Skeletal muscle satellite cell (primary cell): ENCODE measurements around the gene RPL18A. TPM values are rescaled to one million over a fixed set of nuclear protein-coding genes. Genes with fewer than 3 reads are reported as not detected.

Experiments used
- H3K27me3 ChIP-seq: 2 replicates; pipeline ENCODE4 v1.7.0; 2013; ENCODE audit warnings: low read length; ENCODE audit not compliant: control insufficient read depth, insufficient read depth
- H3K36me3 ChIP-seq: 2 replicates; pipeline ENCODE4 v1.7.0; 2013; ENCODE audit warnings: mild to moderate bottlenecking, control low read depth, low read length; ENCODE audit not compliant: insufficient read depth
- H3K4me1 ChIP-seq: 2 replicates; pipeline ENCODE4 v1.7.0; 2013; ENCODE audit warnings: low read length; ENCODE audit not compliant: control insufficient read depth, insufficient read depth
- H3K4me2 ChIP-seq: 2 replicates; pipeline ENCODE4 v1.7.0; 2013; ENCODE audit warnings: mild to moderate bottlenecking, low read length
- H3K4me3 ChIP-seq: 2 replicates; pipeline ENCODE4 v1.7.0; 2013; ENCODE audit warnings: low read length
- H3K9ac ChIP-seq: 2 replicates; pipeline ENCODE4 v1.7.0; 2013; ENCODE audit warnings: mild to moderate bottlenecking, low read depth, low read length, moderate library complexity
- H3K9me3 ChIP-seq: replicated peaks from 2 replicates; pipeline ENCODE4 v1.7.0; 2013; ENCODE audit warnings: mild to moderate bottlenecking, control low read depth, low read length
- total RNA-seq: library from RNA; depleted of rRNA; stranded (reverse); fragments of >200 nt; gene quantifications from 2 replicates; pipeline ENCODE4 v1.2.3, GENCODE V29; 2012; rRNA removed

The RPL18A gene
- 1,198 and 1,657 TPM in 2 replicates for total RNA-seq

DNA sequence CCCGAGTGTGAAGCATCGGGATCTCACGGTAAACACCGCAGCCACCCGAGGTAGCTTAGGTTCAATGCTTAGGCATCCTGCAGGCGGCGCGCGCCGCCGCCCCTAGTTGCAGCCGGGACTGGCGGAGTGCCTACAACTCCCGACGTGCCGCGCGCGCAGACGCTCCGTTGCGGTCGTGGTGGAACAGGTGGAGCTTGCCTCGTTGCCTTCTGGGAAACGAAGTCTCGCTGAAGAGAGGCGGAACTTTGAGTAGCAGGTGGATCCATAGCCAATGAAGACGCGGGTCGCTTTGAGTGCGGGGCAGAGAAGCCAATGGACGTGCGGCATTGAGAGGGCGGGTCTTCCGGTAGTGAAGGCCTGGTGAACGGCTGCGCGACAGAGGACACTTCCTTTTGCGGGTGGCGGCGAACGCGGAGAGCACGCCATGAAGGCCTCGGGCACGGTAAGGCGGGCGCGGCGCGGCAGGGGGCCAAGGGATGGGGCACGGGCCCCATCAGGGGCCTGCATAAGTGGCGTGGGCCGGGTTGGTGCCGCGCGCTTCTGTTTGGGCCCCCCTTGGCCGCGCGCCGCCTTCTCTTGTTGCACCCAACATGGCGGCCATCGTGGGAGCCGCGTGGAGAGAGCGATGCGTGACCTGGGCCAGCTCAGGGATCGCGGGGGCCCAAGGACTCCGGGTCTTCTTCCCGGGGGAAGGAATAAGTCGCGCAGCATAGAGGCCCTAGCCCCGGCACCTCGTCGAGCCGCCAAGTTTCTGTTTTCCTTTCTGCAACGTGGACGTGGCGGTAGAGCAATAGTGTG is at the start of gene RPL18A:
Gene RPL18A (plus strand): TSS at position 378 of the 798 bp plus-strand sequence. CDS start 47 bp downstream, at position 425.
- no peaks in the 10 kb centered on the region for H3K9me3 ChIP-seq
- no peaks in the 10 kb centered on the region for H3K27me3 ChIP-seq
- peak within 1 kb of the TSS; percentile 97 for H3K9ac ChIP-seq
- peaks cover 17% of the 10 kb centered on the region for H3K4me1 ChIP-seq
- peak within 1 kb of the TSS; percentile 94 for H3K4me2 ChIP-seq
- H3K36me3 ChIP-seq, result peaks cover 47% of the 10 kb centered on the region
- peak within 1 kb of the TSS; percentile 91 for H3K4me3 ChIP-seq

DNA sequence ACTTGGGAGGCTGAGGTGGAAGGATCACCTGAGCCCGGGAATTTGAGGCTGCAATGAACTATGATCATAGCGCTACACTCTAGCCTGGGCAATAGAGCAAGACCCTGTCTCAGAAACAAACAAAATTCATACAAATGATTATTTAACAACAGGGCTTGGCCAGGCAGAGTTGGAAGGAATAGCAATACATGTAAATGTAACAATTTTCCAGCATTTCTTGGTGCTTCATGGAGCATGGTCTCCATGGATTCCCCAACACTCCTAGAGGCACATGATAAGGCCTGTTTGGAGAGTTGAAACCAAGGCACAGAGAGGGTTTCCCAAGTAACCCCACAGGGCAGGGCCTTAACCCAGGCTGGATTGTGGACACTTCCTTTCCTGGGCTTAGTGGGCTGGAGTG is 48.6 kb upstream of the RPL18A start:
- Histone ChIP-seq H3K9ac (no peak overlapping the region), H3K9me3 (peaks cover 2% of the 10 kb centered on the region), H3K27me3 (peaks cover 21% of the 10 kb centered on the region), H3K4me3 (no peak overlapping the region), H3K4me1 (no peaks in the 10 kb centered on the region), H3K4me2 (no peak overlapping the region), H3K36me3 (no peaks in the 10 kb centered on the region)

DNA sequence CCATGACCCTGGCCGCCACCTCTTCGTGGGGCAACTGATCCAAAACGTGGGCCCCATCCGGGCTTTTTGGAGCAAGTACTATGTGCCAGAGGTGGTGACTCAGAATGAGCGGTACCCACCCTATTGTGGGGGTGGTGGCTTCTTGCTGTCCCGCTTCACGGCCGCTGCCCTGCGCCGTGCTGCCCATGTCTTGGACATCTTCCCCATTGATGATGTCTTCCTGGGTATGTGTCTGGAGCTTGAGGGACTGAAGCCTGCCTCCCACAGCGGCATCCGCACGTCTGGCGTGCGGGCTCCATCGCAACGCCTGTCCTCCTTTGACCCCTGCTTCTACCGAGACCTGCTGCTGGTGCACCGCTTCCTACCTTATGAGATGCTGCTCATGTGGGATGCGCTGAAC is 48.0 kb upstream of the RPL18A start:
- Histone ChIP-seq H3K27me3 (peaks cover 21% of the 10 kb centered on the region), H3K4me2 (no peak overlapping the region), H3K9me3 (peaks cover 2% of the 10 kb centered on the region), H3K9ac (no peak overlapping the region), H3K4me1 (no peaks in the 10 kb centered on the region), H3K4me3 (no peak overlapping the region), H3K36me3 (no peaks in the 10 kb centered on the region)

DNA sequence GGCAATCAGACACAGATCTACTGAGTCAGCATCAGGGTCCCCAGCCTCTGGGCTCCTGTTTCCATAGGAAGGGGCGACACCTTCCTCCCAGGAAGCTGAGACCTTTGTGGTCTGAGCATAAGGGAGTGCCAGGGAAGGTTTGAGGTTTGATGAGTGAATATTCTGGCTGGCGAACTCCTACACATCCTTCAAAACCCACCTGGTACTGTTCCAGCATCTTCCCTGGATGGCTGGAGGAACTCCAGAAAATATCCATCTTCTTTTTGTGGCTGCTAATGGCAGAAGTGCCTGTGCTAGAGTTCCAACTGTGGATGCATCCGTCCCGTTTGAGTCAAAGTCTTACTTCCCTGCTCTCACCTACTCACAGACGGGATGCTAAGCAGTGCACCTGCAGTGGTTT is 47.6 kb upstream of the RPL18A start:
- peaks cover 21% of the 10 kb centered on the region for H3K27me3 ChIP-seq
- H3K36me3 ChIP-seq, result no peaks in the 10 kb centered on the region
- no peak overlapping the region for H3K9ac ChIP-seq
- no peak overlapping the region for H3K4me2 ChIP-seq
- no peak overlapping the region for H3K4me3 ChIP-seq
- H3K9me3 ChIP-seq, result peaks cover 2% of the 10 kb centered on the region
- H3K4me1 ChIP-seq, result no peaks in the 10 kb centered on the region

DNA sequence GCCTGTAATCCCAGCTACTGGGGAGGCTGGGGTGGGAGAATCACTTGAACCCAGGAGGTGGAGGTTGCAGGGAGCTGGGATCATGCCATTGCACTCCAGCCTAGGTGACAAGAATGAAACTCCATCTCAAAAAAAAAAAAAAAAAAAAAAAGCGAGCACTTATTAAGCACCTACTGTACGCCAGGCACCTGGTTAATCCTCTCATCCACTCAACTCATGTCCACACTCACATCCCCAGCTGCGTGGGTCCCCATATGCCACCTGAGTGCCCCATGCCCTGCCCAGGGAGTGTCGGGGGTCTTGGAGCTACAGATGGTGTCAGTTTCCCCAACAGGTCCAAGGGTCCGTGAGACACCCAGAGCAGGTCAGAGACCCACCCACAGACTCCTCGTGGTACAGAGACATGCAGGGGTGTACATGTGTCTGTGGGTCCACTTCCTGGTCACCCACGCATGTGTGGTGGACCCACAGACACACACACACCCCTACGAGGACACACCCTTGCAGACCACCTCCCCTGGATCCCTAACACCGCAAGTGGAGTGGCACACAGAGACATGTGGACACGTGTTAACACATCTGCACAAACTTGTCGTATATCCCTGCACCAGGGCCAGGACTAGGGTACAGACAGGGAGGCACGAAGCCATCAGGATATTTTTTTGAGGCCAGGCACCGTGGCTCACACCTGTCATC is 41.9 kb upstream of the RPL18A start:
- Histone ChIP-seq H3K9ac (no peak overlapping the region), H3K27me3 (peaks cover 10% of the 10 kb centered on the region), H3K9me3 (peaks cover 2% of the 10 kb centered on the region), H3K4me2 (no peak overlapping the region), H3K36me3 (no peaks in the 10 kb centered on the region), H3K4me3 (no peak overlapping the region), H3K4me1 (no peaks in the 10 kb centered on the region)

DNA sequence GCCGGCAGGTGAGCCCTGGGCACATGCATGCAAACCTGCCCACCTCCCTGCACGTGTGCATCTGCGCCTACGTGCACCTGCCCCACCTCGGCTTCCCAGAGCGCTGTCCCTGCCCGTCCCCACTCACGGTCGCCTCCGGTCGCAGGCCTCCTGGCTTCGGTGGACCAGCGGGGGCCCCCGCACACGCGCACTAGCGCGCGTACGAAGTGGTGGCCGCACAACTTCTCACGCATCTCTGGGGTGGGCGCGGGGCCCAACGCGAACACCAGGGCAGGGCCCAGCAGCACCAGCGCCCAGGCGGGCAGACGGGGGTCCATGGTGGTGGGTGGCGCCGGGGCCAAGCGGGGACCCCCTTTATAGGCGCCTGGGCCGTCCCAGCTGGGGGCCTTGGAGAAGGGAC is 38.5 kb upstream of the RPL18A start, which contains the start of gene INSL3:
Gene INSL3 (minus strand): TSS at position 330 of the 400 bp plus-strand sequence. CDS start 13 bp downstream, at position 317.
- Histone ChIP-seq H3K4me1 (no peaks in the 10 kb centered on the region), H3K9ac (no peak within 1 kb of the TSS), H3K36me3 (no peaks in the 10 kb centered on the region), H3K27me3 (peaks cover 19% of the 10 kb centered on the region), H3K4me3 (no peak within 1 kb of the TSS), H3K9me3 (no peaks in the 10 kb centered on the region), H3K4me2 (no peak within 1 kb of the TSS)

DNA sequence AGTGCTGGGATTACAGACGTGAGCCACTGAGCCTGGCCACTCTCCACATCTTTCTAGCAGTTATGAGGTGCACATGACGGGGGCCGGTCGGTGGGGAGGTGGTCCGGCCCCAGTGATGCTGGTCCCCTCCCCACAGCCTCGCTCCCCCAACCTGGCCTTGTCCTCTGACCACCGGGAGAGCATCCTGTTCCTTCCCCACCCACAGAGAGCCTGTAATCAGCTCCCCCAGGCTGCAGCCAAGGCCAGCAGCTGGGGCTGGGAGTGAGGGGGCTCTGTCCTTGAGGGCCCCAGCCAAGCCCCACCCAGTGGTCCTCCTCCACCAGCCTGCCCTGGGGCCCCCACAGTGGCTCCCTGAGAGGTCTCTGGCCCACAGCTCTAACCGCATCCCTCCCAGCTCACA is 35.4 kb upstream of the RPL18A start:
- H3K36me3 ChIP-seq, result no peaks in the 10 kb centered on the region
- H3K4me2 ChIP-seq, result no peak overlapping the region
- H3K4me1 ChIP-seq, result no peaks in the 10 kb centered on the region
- H3K4me3 ChIP-seq, result no peak overlapping the region
- no peak overlapping the region for H3K9ac ChIP-seq
- H3K27me3 ChIP-seq, result peaks cover 12% of the 10 kb centered on the region
- no peaks in the 10 kb centered on the region for H3K9me3 ChIP-seq

DNA sequence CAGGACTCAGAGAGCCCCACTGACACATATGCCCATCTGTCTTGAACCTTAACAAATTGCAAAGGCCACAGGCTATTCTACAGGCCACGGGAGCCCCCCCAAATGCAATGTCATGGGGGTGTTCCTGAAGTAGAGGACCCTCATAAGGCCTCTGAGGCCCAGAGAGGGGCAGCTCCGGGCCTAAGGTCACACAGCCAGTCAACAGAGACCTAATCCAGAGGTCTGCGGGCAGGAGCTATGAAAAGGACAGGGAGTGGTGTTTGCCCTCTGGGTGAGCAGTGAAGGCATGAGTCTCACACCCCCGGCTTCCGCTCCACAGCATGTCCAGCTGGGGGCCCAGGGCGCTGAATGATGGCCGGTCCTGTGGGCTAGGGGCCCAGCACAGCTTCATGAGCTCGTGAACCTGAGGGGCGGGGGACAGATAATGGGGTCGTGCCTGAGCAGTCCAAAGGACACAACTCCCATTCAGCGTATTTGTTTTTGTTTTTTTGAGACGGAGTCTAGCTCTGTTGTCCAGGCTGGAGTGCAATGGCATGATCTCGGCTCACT is 33.1 kb upstream of the RPL18A start:
- Histone ChIP-seq H3K36me3 (no peaks in the 10 kb centered on the region), H3K27me3 (peaks cover 27% of the 10 kb centered on the region), H3K4me3 (no peak overlapping the region), H3K9ac (no peak overlapping the region), H3K9me3 (no peaks in the 10 kb centered on the region), H3K4me1 (peaks cover 3% of the 10 kb centered on the region), H3K4me2 (no peak overlapping the region)

DNA sequence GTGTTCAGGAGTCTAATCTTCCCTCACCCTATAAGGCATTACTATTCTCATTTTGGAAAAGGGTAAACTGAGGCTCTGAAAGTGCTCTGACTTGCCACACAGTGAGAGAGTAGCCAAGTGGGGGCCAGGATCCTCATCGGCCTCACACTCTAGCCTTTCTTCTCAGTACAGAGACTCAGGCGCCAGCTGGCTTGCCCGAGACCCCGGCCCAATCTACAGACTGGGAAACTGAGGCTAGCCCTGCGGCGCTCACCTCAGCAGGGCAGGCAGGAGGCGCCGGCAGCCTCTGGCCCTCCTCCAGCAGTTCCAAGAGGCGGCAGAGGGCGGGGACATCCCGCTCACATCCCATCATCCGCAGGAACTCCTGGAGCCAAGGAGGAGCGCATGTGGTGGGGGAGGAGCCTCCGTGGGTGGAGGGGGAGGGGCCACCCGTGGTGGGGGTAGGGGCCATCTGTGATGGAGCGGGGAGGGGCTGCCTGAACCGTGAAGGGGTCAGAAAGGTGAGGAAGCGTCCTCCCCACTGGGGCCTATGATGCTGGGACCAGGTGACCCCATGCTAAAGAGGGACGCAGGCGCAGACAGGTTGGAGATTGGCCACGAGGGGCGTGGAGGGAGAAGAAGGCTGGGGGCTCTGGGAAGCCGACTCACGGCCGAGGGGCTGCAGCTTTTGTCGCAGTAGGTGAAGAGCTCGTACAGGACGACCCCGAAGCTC is 29.7 kb upstream of the RPL18A start:
- peak overlapping the region; percentile 50 for H3K4me2 ChIP-seq
- no peak overlapping the region for H3K9ac ChIP-seq
- H3K36me3 ChIP-seq, result no peaks in the 10 kb centered on the region
- no peaks in the 10 kb centered on the region for H3K9me3 ChIP-seq
- H3K27me3 ChIP-seq, result peaks cover 43% of the 10 kb centered on the region
- peaks cover 3% of the 10 kb centered on the region for H3K4me1 ChIP-seq
- H3K4me3 ChIP-seq, result no peak overlapping the region

DNA sequence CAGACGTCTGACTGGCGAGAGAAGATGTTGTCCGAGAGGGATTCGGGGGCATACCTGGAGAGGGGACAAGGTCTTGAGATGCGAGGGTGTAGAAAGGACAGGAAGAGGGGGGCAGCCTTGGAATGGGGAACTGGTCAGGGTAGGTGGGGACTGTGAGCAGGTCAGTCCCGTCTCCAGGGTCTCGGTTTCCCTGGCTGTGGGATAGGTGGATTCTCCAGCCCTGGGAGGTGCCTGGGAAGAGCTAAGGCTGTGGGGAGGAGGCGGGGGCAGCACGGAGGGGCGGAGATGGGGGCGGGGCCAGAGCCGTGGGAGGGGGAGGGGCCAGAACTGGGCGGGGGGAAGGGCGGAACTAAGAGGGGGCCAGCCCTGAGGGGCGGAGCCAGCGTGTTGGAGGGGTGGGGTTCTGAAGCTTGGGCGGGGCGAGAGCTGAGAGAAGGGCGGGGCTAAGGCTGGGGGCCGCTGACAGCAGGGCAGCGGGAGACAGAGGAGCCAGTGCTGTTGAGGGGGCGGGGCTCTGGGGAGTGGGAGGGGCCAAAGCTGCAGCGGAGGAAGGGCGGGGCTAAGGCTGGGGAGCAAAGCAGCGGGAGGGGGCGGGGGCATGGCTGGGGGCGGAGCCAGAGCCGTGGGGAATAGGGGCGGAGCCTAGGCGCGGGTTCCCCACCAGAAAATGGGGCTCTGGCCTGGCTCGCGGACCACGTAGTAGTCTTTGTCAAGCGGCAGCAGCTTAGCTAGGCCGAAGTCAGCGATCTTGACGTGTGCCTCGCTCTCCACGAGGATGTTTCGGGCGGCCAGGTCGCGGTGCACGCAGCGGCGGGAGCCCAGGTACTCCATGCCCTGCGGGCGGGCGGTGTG is 28.9 kb upstream of the RPL18A start:
- H3K27me3 ChIP-seq, result peaks cover 48% of the 10 kb centered on the region
- no peak overlapping the region for H3K9ac ChIP-seq
- peaks cover 3% of the 10 kb centered on the region for H3K4me1 ChIP-seq
- no peak overlapping the region for H3K4me3 ChIP-seq
- no peaks in the 10 kb centered on the region for H3K9me3 ChIP-seq
- H3K36me3 ChIP-seq, result no peaks in the 10 kb centered on the region
- H3K4me2 ChIP-seq, result peak overlapping the region; percentile 58
